Neural progenitor cell (in vitro differentiated cells): Measurements from ENCODE around the gene FHDC1. TPM values are rescaled to one million over a fixed set of nuclear protein-coding genes. Genes with fewer than 3 reads are reported as not detected.

Source experiments
- DNase-seq: peaks from one replicate; pipeline ENCODE4 v3.0.0-alpha.2; 2016; ENCODE audit warnings: low spot score
- H2AFZ ChIP-seq: fragments of 200-600 bp; sonication (generic); replicated peaks from 2 replicates; pipeline ENCODE4 v1.6.1; 2016; ENCODE audit warnings: antibody characterized with exemption
- H3F3A ChIP-seq: fragments of 200-600 bp; sonication (generic); 2 replicates; pipeline ENCODE4 v1.6.1; 2016; ENCODE audit warnings: antibody characterized with exemption, low read depth
- H3K27ac ChIP-seq: fragments of 200-600 bp; sonication (generic); 2 replicates; pipeline ENCODE4 v1.5.1; 2016; ENCODE audit warnings: mild to moderate bottlenecking
- H3K27me3 ChIP-seq: fragments of 200-600 bp; sonication (generic); 2 replicates; pipeline ENCODE4 v1.6.1; 2016; ENCODE audit warnings: mild to moderate bottlenecking, moderate library complexity
- H3K36me3 ChIP-seq: fragments of 200-600 bp; sonication (generic); 2 replicates; pipeline ENCODE4 v1.5.1; 2016
- H3K4me1 ChIP-seq: fragments of 200-600 bp; sonication (generic); 2 replicates; pipeline ENCODE4 v1.6.1; 2016; ENCODE audit warnings: mixed run types
- H3K4me2 ChIP-seq: fragments of 200-600 bp; sonication (generic); 2 replicates; pipeline ENCODE4 v1.6.1; 2016
- H3K4me3 ChIP-seq: fragments of 200-600 bp; sonication (generic); 2 replicates; pipeline ENCODE4 v1.5.1; 2016
- H3K79me2 ChIP-seq: fragments of 200-600 bp; sonication (generic); 2 replicates; pipeline ENCODE4 v1.6.1; 2016; ENCODE audit warnings: low read depth
- H3K9ac ChIP-seq: fragments of 200-600 bp; sonication (generic); 2 replicates; pipeline ENCODE4 v1.6.1; 2016
- H3K9me3 ChIP-seq: fragments of 200-600 bp; sonication (generic); 2 replicates; pipeline ENCODE4 v1.5.1; 2016; ENCODE audit warnings: low read depth
- H4K20me1 ChIP-seq: fragments of 200-600 bp; sonication (generic); 2 replicates; pipeline ENCODE4 v1.6.1; 2016; ENCODE audit warnings: low read depth
- H3K27ac Mint-ChIP-seq: 3 replicates; pipeline ENCODE4 v1.8.0; 2021; ENCODE audit warnings: mixed read lengths
- H3K27me3 Mint-ChIP-seq: 2 replicates; pipeline ENCODE4 v1.8.0; 2022; ENCODE audit warnings: low read depth, mild to moderate bottlenecking, inconsistent platforms, moderate library complexity, mixed read lengths; ENCODE audit not compliant: insufficient read depth
- H3K36me3 Mint-ChIP-seq: 3 replicates; pipeline ENCODE4 v1.8.0; 2021; ENCODE audit warnings: mixed read lengths
- H3K4me1 Mint-ChIP-seq: 3 replicates; pipeline ENCODE4 v1.8.0; 2021; ENCODE audit warnings: mixed read lengths
- H3K4me3 Mint-ChIP-seq: 3 replicates; pipeline ENCODE4 v1.8.0; 2021; ENCODE audit warnings: mild to moderate bottlenecking, moderate library complexity, mixed read lengths
- H3K9me3 Mint-ChIP-seq: 3 replicates; pipeline ENCODE4 v1.8.0; 2020; ENCODE audit warnings: mixed read lengths
- EZH2 ChIP-seq: fragments of 200-600 bp; sonication (generic); IDR thresholded peaks from 2 replicates; pipeline ENCODE4 v1.6.1; 2017; ENCODE audit warnings: antibody characterized with exemption, mild to moderate bottlenecking, moderate library complexity
- EZH2phosphoT487 ChIP-seq: fragments of 200-600 bp; sonication (generic); IDR thresholded peaks from 2 replicates; pipeline ENCODE4 v1.6.1; 2017; ENCODE audit warnings: antibody characterized with exemption
- total RNA-seq: library from RNA; depleted of rRNA; stranded (reverse); fragments of >200 nt; gene quantifications from 2 replicates; pipeline ENCODE4 v1.2.3, GENCODE V29; 2015; ENCODE audit warnings: low replicate concordance
- TF ChIP-seq, protein P1 (sequence below): fragments of 200-600 bp; sonication (generic); IDR thresholded peaks from 2 replicates; pipeline ENCODE4 v1.5.1; 2017; ENCODE audit warnings: antibody characterized with exemption, mild to moderate bottlenecking

FHDC1 gene
- total RNA-seq, 1 donor from 2014 or later = 3.0 TPM

DNA sequence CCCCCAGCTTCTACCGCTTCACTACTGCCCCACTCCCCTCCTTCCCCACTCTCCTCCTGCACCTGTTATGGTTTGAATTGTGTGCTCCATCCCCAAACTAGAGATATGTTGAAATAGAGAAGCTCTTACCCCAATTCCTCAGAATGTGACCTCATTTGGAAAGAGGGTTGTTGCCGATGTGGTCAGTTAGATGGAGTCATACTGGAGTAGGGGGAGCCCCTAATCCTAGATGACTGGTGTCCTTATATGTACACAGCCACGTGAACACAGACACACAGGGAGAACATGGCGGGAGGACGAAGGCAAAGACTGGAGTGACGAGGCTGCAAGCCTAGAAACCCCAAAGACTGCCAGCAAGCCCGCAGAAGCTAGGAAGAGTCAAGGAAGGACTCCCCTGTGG lies 84.3 kb downstream of the FHDC1 start:
- DNase-seq = no peak

DNA sequence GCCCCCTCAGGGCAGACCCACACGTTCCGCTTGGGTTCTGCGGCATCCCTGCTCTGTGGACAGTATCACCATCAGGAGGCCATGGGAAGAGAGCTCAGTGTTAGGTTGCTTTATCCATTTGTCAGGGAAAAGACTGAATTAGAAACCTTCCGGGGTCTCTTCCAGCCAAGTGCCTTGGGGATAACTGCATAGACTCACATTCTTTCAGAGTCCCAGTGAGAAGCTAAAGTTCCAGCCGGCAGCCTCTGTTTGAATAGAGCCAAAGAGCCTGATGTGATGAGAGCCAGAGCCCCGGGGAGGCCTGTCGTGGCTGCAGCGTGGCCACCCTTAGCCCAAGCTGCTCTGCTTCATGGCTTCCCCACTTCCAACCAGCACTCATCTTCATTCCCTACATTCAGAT lies 85.2 kb downstream of the FHDC1 start:
- no peak overlapping the region for H3K27ac Mint-ChIP-seq
- H3K79me2 ChIP-seq = no peaks in the 10 kb centered on the region
- H3K36me3 Mint-ChIP-seq = peaks cover 1% of the 10 kb centered on the region
- H3K9me3 ChIP-seq = no peaks in the 10 kb centered on the region
- peaks cover 2% of the 10 kb centered on the region for H3K9me3 Mint-ChIP-seq
- H3K27me3 ChIP-seq = no peaks in the 10 kb centered on the region
- no peaks in the 10 kb centered on the region for H4K20me1 ChIP-seq
- peak overlapping the region; percentile 76 for H2AFZ ChIP-seq
- TF ChIP-seq EZH2phosphoT487 (no peak), EZH2 (no peak)
- TF ChIP-seq, protein P1, sequence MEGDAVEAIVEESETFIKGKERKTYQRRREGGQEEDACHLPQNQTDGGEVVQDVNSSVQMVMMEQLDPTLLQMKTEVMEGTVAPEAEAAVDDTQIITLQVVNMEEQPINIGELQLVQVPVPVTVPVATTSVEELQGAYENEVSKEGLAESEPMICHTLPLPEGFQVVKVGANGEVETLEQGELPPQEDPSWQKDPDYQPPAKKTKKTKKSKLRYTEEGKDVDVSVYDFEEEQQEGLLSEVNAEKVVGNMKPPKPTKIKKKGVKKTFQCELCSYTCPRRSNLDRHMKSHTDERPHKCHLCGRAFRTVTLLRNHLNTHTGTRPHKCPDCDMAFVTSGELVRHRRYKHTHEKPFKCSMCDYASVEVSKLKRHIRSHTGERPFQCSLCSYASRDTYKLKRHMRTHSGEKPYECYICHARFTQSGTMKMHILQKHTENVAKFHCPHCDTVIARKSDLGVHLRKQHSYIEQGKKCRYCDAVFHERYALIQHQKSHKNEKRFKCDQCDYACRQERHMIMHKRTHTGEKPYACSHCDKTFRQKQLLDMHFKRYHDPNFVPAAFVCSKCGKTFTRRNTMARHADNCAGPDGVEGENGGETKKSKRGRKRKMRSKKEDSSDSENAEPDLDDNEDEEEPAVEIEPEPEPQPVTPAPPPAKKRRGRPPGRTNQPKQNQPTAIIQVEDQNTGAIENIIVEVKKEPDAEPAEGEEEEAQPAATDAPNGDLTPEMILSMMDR = no peak
- H3K9ac ChIP-seq = no peak overlapping the region
- no peaks in the 10 kb centered on the region for H3K36me3 ChIP-seq
- H3K27me3 Mint-ChIP-seq = peaks cover 6% of the 10 kb centered on the region
- DNase-seq = no peak
- H3K4me1 Mint-ChIP-seq = peaks cover 13% of the 10 kb centered on the region
- peaks cover 21% of the 10 kb centered on the region for H3K4me1 ChIP-seq
- peaks cover 6% of the 10 kb centered on the region for H3F3A ChIP-seq
- H3K27ac ChIP-seq = no peak overlapping the region
- no peak overlapping the region for H3K4me2 ChIP-seq
- H3K4me3 Mint-ChIP-seq = no peak overlapping the region
- no peak overlapping the region for H3K4me3 ChIP-seq

More for the DNA sequence above, 84.3 kb downstream of the FHDC1 start:
- no peak overlapping the region for H3K4me3 ChIP-seq
- Mint-ChIP-seq H3K4me1 (peaks cover 13% of the 10 kb centered on the region), H3K4me3 (no peak overlapping the region), H3K27me3 (peaks cover 6% of the 10 kb centered on the region), H3K9me3 (peaks cover 2% of the 10 kb centered on the region), H3K36me3 (peaks cover 1% of the 10 kb centered on the region), H3K27ac (no peak overlapping the region)
- TF ChIP-seq EZH2phosphoT487 (no peak), EZH2 (no peak)
- TF ChIP-seq, protein P1 = no peak
- H3K4me2 ChIP-seq = no peak overlapping the region
- no peaks in the 10 kb centered on the region for H3K9me3 ChIP-seq
- no peaks in the 10 kb centered on the region for H3K27me3 ChIP-seq
- H3F3A ChIP-seq = peaks cover 8% of the 10 kb centered on the region
- H3K4me1 ChIP-seq = peaks cover 21% of the 10 kb centered on the region
- H3K79me2 ChIP-seq = no peaks in the 10 kb centered on the region
- no peaks in the 10 kb centered on the region for H4K20me1 ChIP-seq
- H3K9ac ChIP-seq = no peak overlapping the region
- no peak overlapping the region for H3K27ac ChIP-seq
- no peaks in the 10 kb centered on the region for H3K36me3 ChIP-seq
- H2AFZ ChIP-seq = no peak overlapping the region

DNA sequence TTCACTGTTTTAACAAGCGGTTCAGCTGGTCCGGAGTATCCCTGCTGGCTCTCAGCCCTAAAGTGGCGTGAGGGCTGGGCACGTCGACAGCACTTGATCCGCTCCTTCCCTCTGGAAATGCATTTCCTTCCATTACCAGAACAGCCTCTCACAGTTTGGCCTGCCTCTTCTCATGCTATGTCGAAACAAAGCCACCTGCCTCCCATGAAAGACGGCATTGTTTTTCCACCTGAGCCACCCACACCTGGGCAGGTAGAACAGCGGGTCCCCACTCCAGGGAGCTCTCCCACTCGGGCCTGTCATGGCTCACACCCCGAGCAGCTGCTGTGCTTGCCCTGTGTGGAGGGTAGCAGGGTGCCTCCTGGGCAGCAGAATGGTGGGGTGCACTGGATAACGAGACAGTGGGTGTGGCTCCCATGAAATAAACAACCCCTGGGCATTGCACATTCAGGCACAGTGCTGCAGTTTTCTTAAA lies 86.2 kb downstream of the FHDC1 start:
- Histone ChIP-seq H3K4me3 (no peak overlapping the region), H3K27me3 (no peaks in the 10 kb centered on the region), H3K4me2 (no peak overlapping the region), H3K9ac (no peak overlapping the region), H3K4me1 (peaks cover 21% of the 10 kb centered on the region), H3F3A (peaks cover 4% of the 10 kb centered on the region), H2AFZ (peak overlapping the region; percentile 76), H3K79me2 (no peaks in the 10 kb centered on the region), H4K20me1 (no peaks in the 10 kb centered on the region), H3K27ac (no peak overlapping the region), H3K9me3 (no peaks in the 10 kb centered on the region), H3K36me3 (no peaks in the 10 kb centered on the region)
- TF ChIP-seq EZH2phosphoT487 (no peak), EZH2 (no peak)
- TF ChIP-seq, protein P1 = no peak
- H3K4me1 Mint-ChIP-seq = peaks cover 13% of the 10 kb centered on the region
- H3K36me3 Mint-ChIP-seq = peaks cover 1% of the 10 kb centered on the region
- no peak for DNase-seq
- H3K9me3 Mint-ChIP-seq = peaks cover 2% of the 10 kb centered on the region
- H3K27me3 Mint-ChIP-seq = peaks cover 8% of the 10 kb centered on the region
- no peak overlapping the region for H3K27ac Mint-ChIP-seq
- no peak overlapping the region for H3K4me3 Mint-ChIP-seq
